DOHH2 (cell line): ENCODE measurements around the gene CLMN.

Experiments used
- CTCF ChIP-seq: fragments of 200-600 bp; sonication (generic); IDR thresholded peaks from one replicate; pipeline ENCODE4 v1.5.1; 2014; ENCODE audit warnings: antibody characterized with exemption, mild to moderate bottlenecking, low read depth, low read length; ENCODE audit not compliant: poor library complexity, severe bottlenecking
- EZH2phosphoT487 ChIP-seq: fragments of 200-600 bp; sonication (generic); IDR thresholded peaks from 2 replicates; pipeline ENCODE4 v1.6.1; 2017; ENCODE audit warnings: borderline replicate concordance, mild to moderate bottlenecking, antibody characterized with exemption, low read length, moderate library complexity, mixed read lengths

- TF ChIP-seq CTCF, result no peak
- no peak for TF ChIP-seq EZH2phosphoT487
These were observed 129.3 kb downstream of the CLMN start for GRCh38 chr14:95190346-95190840.
